H1 (cell line): ENCODE results near the gene DDOST. TPM values are rescaled to one million over a fixed set of nuclear protein-coding genes. Genes with fewer than 3 reads are reported as not detected.

Experiments
- CTCF ChIP-seq, 3 experiments: IDR thresholded peaks; 1 replicate in 2 of 3; 2 replicates in 1 of 3; pipeline versions ENCODE4 v1.5.1 to v1.6.1; 2011; ENCODE audit warnings: low read length in 3 of 3, mild to moderate bottlenecking in 3 of 3, inconsistent platforms in 2 of 3, low read depth in 1 of 3, moderate library complexity in 1 of 3; ENCODE audit not compliant: insufficient read depth in 1 of 3; ENCODE audit errors: control extremely low read depth in 1 of 3
- NRF1 ChIP-seq: IDR thresholded peaks from 2 replicates; pipeline ENCODE4 v1.6.1; 2011; ENCODE audit warnings: mild to moderate bottlenecking, low read depth, low read length, improper control_type of control experiment
- polyA plus RNA-seq, 7 experiments: library from polyadenylated mRNA; depleted of rRNA in 3 of 7; stranded (reverse) in 5 of 7; unstranded in 2 of 7; fragments of >200 nt in 5 of 7; fragments of 200-250 nt in 2 of 7; gene quantifications; 1 replicate in 5 of 7; 2 replicates in 1 of 7; 4 replicates in 1 of 7; pipeline versions ENCODE4 v1.2.1 to v1.2.3, GENCODE V29; 2011 to 2013; ENCODE audit warnings: missing spikeins in 2 of 7, mixed read lengths in 2 of 7
- total RNA-seq: library from RNA; stranded (reverse); fragmentation: NEBNext Ultra II Directional; extraction: Animal tissue kit (Norgen Biotek cat#: 25700); gene quantifications from 2 replicates; pipeline ENCODE4 v1.2.1, GENCODE V29; 2021

Gene DDOST
- total and polyA plus RNA-seq, 2 of the 8 experiments (the other 6 are each of a cell fraction or from before 2014, with no cell fraction given), result 253 to 336 TPM

GRCh38 chr1:20685741-20686140 is 24.6 kb upstream of the DDOST start (continued):
- TF ChIP-seq CTCF (IDR thresholded peaks at IDR 0.05; ENCODE audit: control extremely low read depth in 1 of 3, insufficient read depth in 1 of 3, low read depth in 1 of 3, low read length in 3 of 3) (no peak), NRF1 (no peak)
